GM19452 (cell line): Measurements from ENCODE around the gene ZNF536.

Source experiments
- ATAC-seq: cut with Tn5 transposase; IDR thresholded peaks from one replicate; pipeline ENCODE4 v1.9.1; 2021; ENCODE audit not compliant: unreplicated experiment

ZNF536 gene

GRCh38 chr19:30371960-30372824, at the start of gene ZNF536:
ZNF536 (plus strand) TSS chr19:30372384; CDS start chr19:30443563, 71,179 bp downstream.
- ATAC-seq = no peak

- ATAC-seq = no peak
These were observed 49.4 kb upstream of the ZNF536 start for GRCh38 chr19:30322641-30323320.

- no peak for ATAC-seq
These were observed 48.3 kb upstream of the ZNF536 start for GRCh38 chr19:30323904-30324303.

- no peak for ATAC-seq
These were observed 47.2 kb upstream of the ZNF536 start for GRCh38 chr19:30324982-30325381.

GRCh38 chr19:30325676-30326392, 46.4 kb upstream of the ZNF536 start:
- no peak for ATAC-seq

GRCh38 chr19:30326393-30326710, 45.8 kb upstream of the ZNF536 start:
- ATAC-seq = no peak

GRCh38 chr19:30327331-30327730, 44.9 kb upstream of the ZNF536 start:
- no peak for ATAC-seq

- ATAC-seq = no peak
These were observed 44.1 kb upstream of the ZNF536 start for GRCh38 chr19:30328096-30328495.

GRCh38 chr19:30330266-30330665, 41.9 kb upstream of the ZNF536 start:
- ATAC-seq = no peak

- ATAC-seq = no peak
These were observed 39.5 kb upstream of the ZNF536 start for GRCh38 chr19:30332445-30333234.

- ATAC-seq = no peak
These were observed 38.7 kb upstream of the ZNF536 start for GRCh38 chr19:30333291-30334065.

- no peak for ATAC-seq
These were observed 37.3 kb upstream of the ZNF536 start for GRCh38 chr19:30334841-30335240.

GRCh38 chr19:30335306-30335886, 36.8 kb upstream of the ZNF536 start:
- ATAC-seq = no peak

GRCh38 chr19:30336290-30336689, 35.9 kb upstream of the ZNF536 start:
- no peak for ATAC-seq

- no peak for ATAC-seq
These were observed 34.1 kb upstream of the ZNF536 start for GRCh38 chr19:30338041-30338456.

- no peak for ATAC-seq
These were observed 33.1 kb upstream of the ZNF536 start for GRCh38 chr19:30338878-30339623.

- no peak for ATAC-seq
These were observed 32.3 kb upstream of the ZNF536 start for GRCh38 chr19:30339624-30340525.
